Calu3 (cell line): Measurements from ENCODE around the gene HCN2. TPM values are rescaled to one million over a fixed set of nuclear protein-coding genes. Genes with fewer than 3 reads are reported as not detected.
"Not testable (repeated sequence)": the region's sequence is repeated elsewhere in the genome, so short reads cannot be mapped to it uniquely, and the experiment has no call there.

Experiments used
- BruUV-seq: library from RNA; stranded (reverse); fragments of 400-500 nt; replicated peaks from 2 replicates; lab custom pipeline; 2021; lab: Mats Ljungman, UMichigan
- CTCF ChIA-PET: fragments of 300-600 bp; sonication (Branson Sonifier 250); formaldehyde crosslinking; loops from one replicate; lab custom pipeline; 2022; ENCODE audit warnings: antibody characterized with exemption; lab: Charles Lee
- DNase-seq: peaks from one replicate; pipeline ENCODE4 v3.0.0; 2022
- H3K27ac Mint-ChIP-seq: one replicate; pipeline ENCODE4 v1.8.0; 2022; ENCODE audit warnings: mixed read lengths; ENCODE audit not compliant: unreplicated experiment
- H3K27me3 Mint-ChIP-seq: one replicate; pipeline ENCODE4 v1.8.0; 2022; ENCODE audit warnings: mixed read lengths; ENCODE audit not compliant: unreplicated experiment
- H3K36me3 Mint-ChIP-seq: one replicate; pipeline ENCODE4 v1.8.0; 2022; ENCODE audit warnings: mild to moderate bottlenecking, moderate library complexity, mixed read lengths; ENCODE audit not compliant: insufficient read depth, unreplicated experiment
- H3K4me1 Mint-ChIP-seq: one replicate; pipeline ENCODE4 v1.8.0; 2022; ENCODE audit warnings: mild to moderate bottlenecking, low read depth, mixed read lengths; ENCODE audit not compliant: unreplicated experiment
- H3K4me3 Mint-ChIP-seq: one replicate; pipeline ENCODE4 v1.8.0; 2022; ENCODE audit warnings: mild to moderate bottlenecking, low read depth, moderate library complexity, mixed read lengths; ENCODE audit not compliant: unreplicated experiment
- H3K9me3 Mint-ChIP-seq: one replicate; pipeline ENCODE4 v1.8.0; 2022; ENCODE audit warnings: low read depth, mixed read lengths; ENCODE audit not compliant: unreplicated experiment
- CTCF ChIP-seq: fragments of 200-600 bp; IDR thresholded peaks from one replicate; pipeline ENCODE4 v1.8.0; 2022; ENCODE audit warnings: antibody characterized with exemption; ENCODE audit not compliant: unreplicated experiment
- intact Hi-C: fragments of 100-400 bp; cut with micrococcal nuclease; formaldehyde crosslinking; loops from one replicate; pipeline ENCODE4 v1.10.0; 2022; ENCODE audit not compliant: unreplicated experiment
- total RNA-seq: library from RNA; stranded (reverse); gene quantifications from 2 replicates; pipeline ENCODE4 v1.2.3, GENCODE V29; 2022

The HCN2 gene
- total RNA-seq, 1 experiment from 2014 or later = 0.09 TPM

- no peak for DNase-seq
- CTCF ChIA-PET = no interaction called here
- intact Hi-C loops = no loop called here
- BruUV-seq = no TSS peak
- Mint-ChIP-seq H3K4me3 (no peak overlapping the region), H3K27ac (no peak overlapping the region), H3K27me3 (peaks cover 15% of the 10 kb centered on the region), H3K36me3 (no peaks in the 10 kb centered on the region), H3K4me1 (no peaks in the 10 kb centered on the region), H3K9me3 (no peaks in the 10 kb centered on the region)
- no peak for TF ChIP-seq CTCF
These were observed 14.7 kb downstream of the HCN2 start for GRCh38 chr19:604355-604754.

DNA sequence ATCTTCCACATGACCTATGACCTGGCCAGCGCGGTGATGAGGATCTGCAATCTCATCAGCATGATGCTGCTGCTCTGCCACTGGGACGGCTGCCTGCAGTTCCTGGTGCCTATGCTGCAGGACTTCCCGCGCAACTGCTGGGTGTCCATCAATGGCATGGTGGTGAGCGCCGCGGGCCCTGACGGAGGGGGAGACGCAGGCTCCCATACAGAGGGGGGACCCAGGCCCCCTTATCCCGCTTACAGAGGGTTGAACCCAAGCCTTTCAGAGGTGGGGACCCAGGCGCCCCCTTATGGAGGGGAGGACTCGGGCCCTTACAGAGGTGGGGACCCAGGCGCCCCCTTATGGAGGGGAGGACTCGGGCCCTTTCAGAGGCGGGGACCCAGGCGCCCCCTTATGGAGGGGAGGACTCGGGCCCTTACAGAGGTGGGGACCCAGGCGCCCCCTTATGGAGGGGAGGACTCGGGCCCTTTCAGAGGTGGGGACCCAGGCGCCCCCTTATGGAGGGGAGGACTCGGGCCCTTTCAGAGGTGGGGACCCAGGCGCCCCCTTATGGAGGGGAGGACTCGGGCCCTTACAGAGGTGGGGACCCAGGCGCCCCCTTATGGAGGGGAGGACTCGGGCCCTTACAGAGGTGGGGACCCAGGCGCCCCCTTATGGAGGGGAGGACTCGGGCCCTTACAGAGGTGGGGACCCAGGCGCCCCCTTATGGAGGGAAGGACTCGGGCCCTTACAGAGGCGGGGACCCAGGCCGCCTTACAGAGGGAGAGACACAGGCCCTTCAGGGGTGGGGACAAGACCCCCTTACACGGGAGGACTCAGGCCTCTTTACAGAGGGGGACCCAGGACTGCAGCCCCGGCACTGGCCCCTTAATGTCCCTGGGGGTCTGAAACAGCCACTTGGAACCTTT is 15.6 kb downstream of the HCN2 start:
- intact Hi-C loops, H3K27ac Mint-ChIP-seq, H3K36me3 Mint-ChIP-seq, CTCF ChIA-PET, BruUV-seq, H3K4me3 Mint-ChIP-seq, H3K4me1 Mint-ChIP-seq, H3K9me3 Mint-ChIP-seq, DNase-seq: not testable (repeated sequence)
- peaks cover 15% of the 10 kb centered on the region for H3K27me3 Mint-ChIP-seq

GRCh38 chr19:607301-608154 is 17.8 kb downstream of the HCN2 start:
- Mint-ChIP-seq H3K4me1 (no peaks in the 10 kb centered on the region), H3K27me3 (peaks cover 6% of the 10 kb centered on the region), H3K27ac (no peak overlapping the region), H3K9me3 (no peaks in the 10 kb centered on the region), H3K4me3 (no peak overlapping the region), H3K36me3 (peaks cover under 1% of the 10 kb centered on the region)
- no peak for DNase-seq
- no peak for TF ChIP-seq CTCF
- intact Hi-C loops = no loop called here
- CTCF ChIA-PET = no interaction called here
- no TSS peak for BruUV-seq

GRCh38 chr19:608155-609003 is 18.7 kb downstream of the HCN2 start:
- peaks cover 7% of the 10 kb centered on the region for H3K36me3 Mint-ChIP-seq
- TF ChIP-seq CTCF = no peak
- no TSS peak for BruUV-seq

More at GRCh38 chr19:608155-609003, 18.7 kb downstream of the HCN2 start:
- Mint-ChIP-seq H3K4me3 (no peak overlapping the region), H3K27ac (no peak overlapping the region), H3K4me1 (no peaks in the 10 kb centered on the region), H3K27me3 (no peaks in the 10 kb centered on the region), H3K9me3 (no peaks in the 10 kb centered on the region)
- no peak for DNase-seq
- CTCF ChIA-PET = interaction anchor here (0.5 to 0.6 kb wide), 2 partner anchors 47 to 54 kb away, joined by 3 to 5 read pairs; no protein-coding TSS in a partner anchor
- intact Hi-C loops = no loop called here
